Stimulated activated CD4-positive, alpha-beta T cell treated with anti-CD3 and anti-CD28 coated beads, Interleukin-12 subunit alpha, Interleukin-12 subunit beta, amount 100 ng/mL, for 4 hours (primary cell): ENCODE results near the gene TMEM126A.

ENCODE experiments used
- DNase-seq: peaks from one replicate; pipeline ENCODE4 v3.0.0-alpha.2; 2020

Gene TMEM126A

GRCh38 chr11:85698195-85698594 lies 50.4 kb downstream of the TMEM126A start:
- no peak for DNase-seq

DNA sequence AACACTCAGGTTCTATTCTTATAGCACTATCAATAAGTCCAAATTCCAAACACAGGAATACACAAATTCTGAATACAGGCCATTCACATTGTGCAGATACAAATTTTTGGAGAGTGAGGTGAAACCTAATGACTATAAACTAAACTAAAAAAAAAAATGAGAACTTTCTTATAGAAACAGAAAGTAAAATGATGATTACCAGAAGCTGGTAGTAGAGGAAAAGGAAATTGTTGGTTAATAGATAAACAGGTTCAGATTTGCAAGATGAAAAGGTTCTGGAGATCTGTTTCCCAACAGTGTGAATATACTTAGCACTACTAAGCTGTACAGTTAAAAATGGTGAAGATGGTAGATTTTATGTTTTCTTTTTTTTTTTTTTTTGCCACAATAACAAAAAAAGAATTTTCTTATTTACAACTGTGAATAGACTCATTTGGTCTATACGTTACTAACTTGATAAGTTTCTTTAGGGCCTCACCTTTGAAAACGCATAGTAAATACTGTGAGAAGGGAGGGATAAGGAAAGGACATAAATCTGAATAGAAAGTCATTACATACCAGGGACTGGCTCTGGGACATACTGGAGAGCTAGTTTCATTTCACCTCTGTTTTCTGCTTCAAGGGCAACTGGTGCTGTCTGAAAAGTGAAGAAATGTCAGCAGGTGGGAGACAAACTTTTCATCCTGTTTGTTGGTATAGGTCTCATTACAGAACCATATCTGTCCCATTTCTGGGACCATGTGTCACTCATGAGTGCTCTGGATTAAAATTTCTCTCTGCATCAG lies 52.4 kb downstream of the TMEM126A start:
- no peak for DNase-seq

DNA sequence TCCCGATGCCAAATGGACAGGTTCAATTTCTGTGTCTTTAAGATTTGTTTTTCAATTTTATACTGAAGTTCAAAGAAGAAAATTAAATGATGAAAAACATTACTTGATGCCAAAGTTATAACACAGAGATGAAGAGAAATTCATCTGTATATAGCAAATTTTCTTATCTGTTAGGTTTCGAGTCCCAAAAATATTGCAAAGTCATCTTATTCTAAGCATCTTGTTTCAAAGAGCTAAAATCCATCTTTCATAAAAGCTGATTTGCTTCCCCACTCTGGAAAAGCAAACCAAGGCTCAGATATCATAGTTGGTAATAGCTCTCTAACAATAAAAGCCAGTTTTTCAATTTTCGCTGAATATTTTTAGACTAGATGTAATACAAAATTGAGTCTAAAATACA lies 57.2 kb downstream of the TMEM126A start:
- DNase-seq = no peak

DNA sequence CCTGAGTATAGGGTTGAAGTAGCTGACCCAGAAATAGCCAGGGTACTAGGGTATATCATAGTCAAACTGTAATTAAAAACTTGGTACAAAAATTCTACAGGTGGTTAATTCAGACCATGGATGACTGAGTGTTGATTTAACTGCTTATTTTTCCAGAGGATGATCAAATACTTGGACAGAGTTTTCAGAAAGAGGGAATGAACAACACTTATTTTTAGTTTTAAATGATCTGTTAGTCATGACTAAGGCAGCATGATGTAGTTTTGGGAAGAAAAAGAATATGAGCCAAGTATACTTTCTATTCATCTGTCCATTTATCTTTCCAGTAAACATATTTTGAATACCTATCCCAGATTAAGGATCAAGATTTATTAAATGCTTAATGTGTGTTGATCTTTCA lies 58.0 kb downstream of the TMEM126A start:
- no peak for DNase-seq
